Activated naive CD4-positive, alpha-beta T cell treated with anti-CD3 and anti-CD28 coated beads, Interleukin-2, amount 50 U/mL, for 72 hours (primary cell): ENCODE results near the gene PPY. TPM values are rescaled to one million over a fixed set of nuclear protein-coding genes. Genes with fewer than 3 reads are reported as not detected.

Source experiments
- ATAC-seq, 2 donors: fragments of 150-1000 bp; cut with Tn5 transposase; 2 replicates each; pipeline ENCODE4 v1.10.0; 2021; ENCODE audit warnings: mild to moderate bottlenecking in 2 of 2, moderate library complexity in 2 of 2
- DNase-seq, 2 donors: peaks; one replicate each; pipeline ENCODE4 v3.0.0; 2021 to 2022; ENCODE audit warnings: low spot score in 2 of 2
- H3K27ac Mint-ChIP-seq, 2 donors: one replicate each; pipeline ENCODE4 v1.8.0; 2022; ENCODE audit warnings: mild to moderate bottlenecking in 2 of 2, mixed read lengths in 2 of 2
- H3K36me3 Mint-ChIP-seq, 2 donors: one replicate each; pipeline ENCODE4 v1.8.0; 2022; ENCODE audit warnings: mixed read lengths in 2 of 2
- H3K9me3 Mint-ChIP-seq, 2 donors: one replicate each; pipeline ENCODE4 v1.8.0; 2022; ENCODE audit warnings: mixed read lengths in 2 of 2
- total RNA-seq, 2 donors: library from RNA; stranded (reverse); gene quantifications; one replicate each; pipeline ENCODE4 v1.2.3, GENCODE V29; 2022

PPY gene, protein sequence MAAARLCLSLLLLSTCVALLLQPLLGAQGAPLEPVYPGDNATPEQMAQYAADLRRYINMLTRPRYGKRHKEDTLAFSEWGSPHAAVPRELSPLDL
- not detected for total RNA-seq

DNA sequence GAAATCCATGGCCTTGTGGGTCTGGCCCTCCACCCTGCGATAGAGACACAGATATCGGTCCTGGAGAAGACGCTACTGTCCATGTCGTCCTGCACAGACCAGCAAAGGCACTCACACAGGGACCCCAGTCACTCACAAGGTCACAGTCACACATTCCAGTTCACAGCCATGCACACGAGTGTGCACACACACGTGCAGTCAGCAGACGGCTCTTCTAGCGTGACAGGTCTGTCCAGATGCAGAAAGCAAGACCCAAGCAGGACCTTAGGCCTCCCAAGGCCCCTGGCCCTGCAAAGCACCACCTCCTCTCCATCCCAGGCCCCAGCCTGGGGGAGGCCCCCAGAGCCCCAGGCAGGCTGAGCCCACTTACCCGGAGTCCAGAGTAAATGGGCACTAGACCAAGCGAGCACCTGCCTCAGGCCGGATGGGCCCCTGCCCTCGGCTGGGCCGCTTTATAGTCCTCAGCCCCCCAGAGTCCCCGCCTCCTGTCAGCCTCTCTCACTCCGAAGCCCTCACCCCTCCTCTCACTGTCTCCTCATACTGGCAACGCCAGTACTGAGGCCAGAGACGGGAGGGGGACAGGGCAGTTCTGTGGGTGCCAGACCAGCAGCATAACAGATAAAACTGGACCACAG lies at the start of gene PPY:
Gene PPY, minus strand, starts transcription at position 426 of the 635 bp plus-strand sequence. CDS start 822 bp downstream, outside the sequence.
- DNase-seq (no peak), ATAC-seq (no peak)
- no peaks in the 10 kb centered on the region for H3K36me3 Mint-ChIP-seq
- no peak within 1 kb of the TSS for H3K27ac Mint-ChIP-seq
- H3K9me3 Mint-ChIP-seq: no peaks in the 10 kb centered on the region

DNA sequence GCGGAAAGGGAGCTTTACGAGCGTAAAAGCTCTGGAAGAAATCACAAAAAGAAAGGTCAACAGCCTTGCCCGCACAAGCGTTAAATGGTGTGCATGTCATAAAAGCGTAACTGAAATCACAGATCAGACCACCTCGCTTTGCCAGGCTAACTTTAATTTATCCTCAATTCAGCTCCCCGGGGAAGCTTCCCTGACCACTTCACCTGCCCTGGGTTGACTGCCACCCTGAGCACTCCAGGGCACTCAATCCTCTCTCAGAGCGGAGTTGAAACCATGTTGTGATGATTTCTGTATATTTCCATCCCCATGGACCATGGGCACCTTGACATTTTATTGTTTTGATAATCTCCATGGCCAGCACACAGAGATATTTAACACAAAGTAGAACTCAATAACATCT lies 46.0 kb upstream of the PPY start:
- no peak overlapping the region for H3K27ac Mint-ChIP-seq
- H3K36me3 Mint-ChIP-seq: no peaks in the 10 kb centered on the region
- no peaks in the 10 kb centered on the region for H3K9me3 Mint-ChIP-seq
- no peak for DNase-seq
- no peak for ATAC-seq

DNA sequence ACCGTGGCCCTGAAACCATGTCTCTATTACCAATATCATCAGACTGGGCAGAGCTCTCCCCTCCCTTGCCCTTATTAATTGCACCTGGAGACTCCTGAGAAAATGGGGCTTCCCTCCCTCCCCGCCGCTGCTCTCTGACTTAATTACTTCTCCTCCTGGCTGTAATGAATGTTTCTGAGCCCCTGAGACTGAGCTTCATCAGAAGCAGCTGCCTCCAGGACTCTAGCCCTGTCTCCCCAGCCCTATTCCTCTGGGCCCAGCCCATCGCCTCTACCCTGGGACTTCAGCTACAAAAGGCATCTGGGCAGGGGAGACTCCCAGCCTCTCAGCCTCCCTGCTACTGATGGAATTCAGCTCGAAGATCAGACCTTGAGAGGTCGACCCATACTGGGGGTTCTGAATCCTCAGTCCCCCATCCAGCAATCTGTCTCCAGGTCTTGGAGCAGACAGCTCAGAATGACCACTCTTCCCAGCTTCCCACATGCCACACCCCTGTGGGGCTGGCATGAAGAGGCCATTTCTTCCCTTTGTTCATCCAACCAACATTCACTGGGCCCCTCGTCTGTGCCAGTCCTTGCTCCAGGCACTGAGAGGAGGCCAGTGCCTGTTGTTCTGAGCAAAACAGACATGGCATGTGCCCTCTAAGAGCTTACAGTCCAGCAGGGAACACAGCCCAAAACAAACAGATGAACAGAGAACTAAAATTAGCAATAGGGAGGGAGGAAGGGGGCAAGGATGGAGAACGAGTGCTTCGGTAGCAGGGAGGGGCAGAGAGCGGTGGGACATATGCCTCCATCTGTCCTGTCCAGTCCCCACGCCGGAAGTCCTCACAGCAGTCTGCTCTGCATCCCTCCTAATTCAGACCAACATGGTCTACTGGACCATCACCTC lies 45.1 kb upstream of the PPY start:
- no peak overlapping the region for H3K27ac Mint-ChIP-seq
- H3K9me3 Mint-ChIP-seq: no peaks in the 10 kb centered on the region
- no peak for ATAC-seq
- no peaks in the 10 kb centered on the region for H3K36me3 Mint-ChIP-seq
- no peak for DNase-seq

DNA sequence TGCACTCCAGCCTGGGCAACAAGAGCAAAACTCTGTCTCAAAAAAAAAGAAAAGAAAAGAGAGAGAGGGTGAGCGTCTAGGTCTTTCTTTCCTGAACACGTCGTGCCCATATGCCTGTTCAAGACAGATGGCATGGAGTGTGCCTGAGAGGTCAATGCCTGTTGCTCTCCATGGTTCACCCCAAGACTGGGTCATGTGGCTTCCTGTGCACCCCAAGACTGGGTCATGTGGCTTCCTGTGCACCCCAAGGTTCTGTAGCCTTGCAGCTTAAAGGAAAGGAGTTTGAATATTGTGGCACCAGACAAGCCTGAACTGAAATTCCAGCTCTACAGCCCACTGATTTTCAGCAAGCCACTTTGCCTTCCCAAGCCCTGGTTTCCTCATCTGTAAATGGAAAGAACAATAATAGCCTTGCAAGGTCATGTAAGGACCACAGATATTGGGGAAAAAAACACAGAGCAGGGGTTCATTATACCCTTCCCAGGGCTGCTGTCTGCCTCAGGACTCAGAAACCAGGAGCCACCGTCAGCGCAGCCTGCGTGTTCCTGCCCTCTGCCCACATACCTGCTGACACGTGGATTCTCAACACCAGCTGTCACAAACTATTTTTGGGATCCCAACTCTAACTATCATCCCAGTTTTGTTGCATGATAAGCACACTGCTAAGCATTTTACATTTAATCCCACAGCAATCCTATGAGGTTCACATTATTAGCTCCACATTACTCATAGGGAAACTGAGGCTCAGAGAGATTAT lies 44.1 kb upstream of the PPY start:
- Mint-ChIP-seq H3K36me3 (no peaks in the 10 kb centered on the region), H3K27ac (no peak overlapping the region), H3K9me3 (no peaks in the 10 kb centered on the region)
- DNase-seq (no peak), ATAC-seq (no peak)

DNA sequence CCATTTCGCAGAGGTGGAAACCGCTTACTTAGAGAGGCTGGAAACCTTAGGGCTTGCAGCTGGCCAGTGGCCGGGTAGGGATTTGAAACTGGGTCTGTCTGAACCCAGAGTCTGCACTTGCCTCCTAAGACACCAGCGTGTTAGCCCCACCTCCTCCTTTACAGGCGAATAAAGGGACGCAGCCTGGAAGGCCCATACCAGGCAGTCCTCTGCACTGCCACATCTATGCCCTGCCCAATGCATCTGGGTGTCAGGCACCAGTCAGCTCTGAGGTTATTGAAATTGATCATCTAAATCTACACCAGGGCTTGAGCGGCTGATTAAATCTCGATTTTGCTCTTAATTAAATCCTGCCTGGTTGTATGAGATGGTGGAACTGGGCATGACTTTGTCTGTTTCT lies 42.2 kb upstream of the PPY start:
- no peaks in the 10 kb centered on the region for H3K9me3 Mint-ChIP-seq
- ATAC-seq (no peak), DNase-seq (no peak)
- H3K36me3 Mint-ChIP-seq: no peaks in the 10 kb centered on the region
- H3K27ac Mint-ChIP-seq: no peak overlapping the region

DNA sequence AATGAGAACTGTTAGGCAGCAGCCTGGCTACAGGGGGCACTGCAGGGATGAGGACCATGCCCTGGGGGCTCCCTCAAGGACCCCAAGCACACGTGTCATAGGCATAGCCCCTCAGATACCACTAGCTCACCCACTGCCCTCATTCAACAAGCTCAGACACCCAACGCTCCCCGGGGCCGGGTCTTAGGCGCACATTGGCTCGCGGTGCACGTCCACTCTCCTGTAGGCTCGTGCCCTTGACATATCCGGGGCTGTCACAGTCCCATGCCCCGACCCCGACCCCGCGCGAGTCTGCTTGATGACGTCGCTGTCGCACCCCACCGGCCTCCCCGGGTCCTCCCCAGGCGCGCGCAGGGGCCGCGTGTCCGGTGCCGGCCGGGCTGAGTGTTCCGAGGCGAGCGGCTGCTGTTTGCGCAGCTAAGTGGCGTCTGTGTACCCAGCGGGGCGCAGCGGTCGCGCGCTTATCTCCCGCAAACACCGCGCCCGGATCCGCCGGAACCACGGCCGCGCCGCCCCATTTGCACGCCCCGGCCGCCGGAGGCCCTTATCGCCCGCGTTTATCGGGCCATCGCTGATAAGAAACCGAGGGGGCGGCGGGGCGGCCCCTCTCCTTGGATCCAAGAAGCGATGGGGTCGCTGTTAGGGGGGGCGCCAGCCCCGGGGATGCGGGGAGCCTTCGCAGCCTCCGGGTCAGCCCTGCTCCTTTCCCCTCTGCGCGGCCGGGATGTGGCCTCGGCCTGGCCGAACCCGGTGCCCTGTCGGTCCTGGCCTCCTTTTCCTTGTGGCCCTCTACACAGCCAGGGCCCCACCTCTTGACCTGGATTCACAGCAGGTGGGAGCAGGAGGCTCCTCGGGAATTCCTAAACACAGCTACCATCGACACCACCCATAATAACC lies 41.5 kb upstream of the PPY start:
- ATAC-seq: peak; percentile 16 to 58
- no peaks in the 10 kb centered on the region for H3K9me3 Mint-ChIP-seq
- H3K36me3 Mint-ChIP-seq: no peaks in the 10 kb centered on the region

DNA sequence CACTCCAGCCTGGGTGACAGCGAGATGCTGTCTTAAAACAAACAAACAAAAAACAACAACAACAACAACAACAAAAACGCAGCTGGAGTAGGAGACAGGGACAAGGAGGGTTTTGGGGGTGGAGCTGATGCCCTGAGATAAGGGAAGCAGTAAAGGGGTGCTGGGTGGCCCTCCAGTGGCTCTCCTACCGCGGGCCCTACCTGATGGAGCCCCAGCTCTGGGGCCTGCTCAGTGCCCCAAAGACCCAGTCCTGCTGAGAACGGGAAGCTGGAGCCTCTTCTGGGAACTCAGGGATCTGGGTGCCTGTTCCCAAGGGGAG lies 40.9 kb upstream of the PPY start:
- H3K36me3 Mint-ChIP-seq: no peaks in the 10 kb centered on the region
- ATAC-seq: no peak
- DNase-seq: no peak
- no peaks in the 10 kb centered on the region for H3K9me3 Mint-ChIP-seq
- H3K27ac Mint-ChIP-seq: no peak overlapping the region

More for the DNA sequence above, 41.5 kb upstream of the PPY start:
- H3K27ac Mint-ChIP-seq: no peak overlapping the region
- no peak for DNase-seq

DNA sequence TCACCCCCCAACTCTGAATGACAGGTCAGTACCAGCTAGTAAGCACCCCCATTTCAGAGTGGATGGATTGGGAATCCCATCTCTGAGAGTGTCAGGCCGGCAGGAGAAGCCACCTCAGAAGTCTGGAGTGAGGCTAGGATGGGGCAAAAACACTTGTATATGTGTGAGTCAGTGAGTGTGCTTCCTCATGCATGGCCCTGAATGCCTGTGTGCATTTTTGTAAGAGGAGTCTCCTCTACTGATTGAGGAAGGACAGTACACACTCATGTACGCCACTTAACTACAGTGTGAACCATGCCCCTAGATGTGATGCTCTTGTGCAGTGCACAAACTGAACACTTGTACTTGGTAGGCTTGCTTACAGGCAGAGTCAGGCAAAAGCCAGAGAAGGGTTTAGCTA lies 39.9 kb upstream of the PPY start:
- no peaks in the 10 kb centered on the region for H3K9me3 Mint-ChIP-seq
- no peak overlapping the region for H3K27ac Mint-ChIP-seq
- ATAC-seq (no peak), DNase-seq (no peak)
- no peaks in the 10 kb centered on the region for H3K36me3 Mint-ChIP-seq

DNA sequence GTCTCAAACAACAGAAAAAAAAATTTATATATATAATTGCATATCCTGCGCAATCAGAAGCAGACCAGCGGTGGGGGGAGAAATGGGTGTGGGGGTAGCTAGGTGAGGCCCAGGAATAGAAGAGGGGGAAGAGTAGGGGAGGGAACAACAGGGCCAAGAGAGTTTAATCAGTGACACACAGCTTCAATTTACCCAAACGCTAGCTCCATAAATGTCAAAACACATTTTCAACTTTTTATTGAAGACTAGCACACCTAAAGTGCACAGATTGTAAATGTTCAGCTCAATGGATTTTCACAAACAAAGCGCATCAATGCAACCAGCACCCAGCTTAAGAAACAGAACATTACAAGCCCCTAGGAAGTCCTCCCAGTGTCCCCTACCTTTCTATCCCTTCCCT lies 37.4 kb upstream of the PPY start:
- DNase-seq (no peak), ATAC-seq (no peak)
- H3K27ac Mint-ChIP-seq: no peak overlapping the region
- H3K36me3 Mint-ChIP-seq: no peaks in the 10 kb centered on the region
- no peaks in the 10 kb centered on the region for H3K9me3 Mint-ChIP-seq

DNA sequence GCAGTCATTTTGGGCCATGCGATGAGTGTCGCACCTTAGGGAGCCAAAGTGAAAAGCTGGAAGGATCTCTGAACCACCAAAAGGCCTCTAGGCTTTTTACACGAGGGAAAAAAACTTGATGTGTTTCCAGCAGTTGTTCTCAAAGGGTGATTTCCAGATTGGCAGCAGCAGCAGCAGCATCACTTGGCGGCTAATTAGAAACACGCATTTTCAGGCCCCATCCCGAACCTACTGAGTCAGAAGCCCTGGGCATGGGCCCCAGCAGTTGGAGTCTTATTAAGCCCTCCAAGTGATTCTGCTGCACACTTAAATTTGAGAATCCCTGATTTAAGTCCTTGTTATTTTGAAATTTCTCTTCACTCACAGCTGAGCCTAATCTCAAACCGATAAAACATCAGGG lies 36.7 kb upstream of the PPY start:
- no peak for DNase-seq
- no peaks in the 10 kb centered on the region for H3K36me3 Mint-ChIP-seq
- no peak for ATAC-seq
- H3K9me3 Mint-ChIP-seq: no peaks in the 10 kb centered on the region
- H3K27ac Mint-ChIP-seq: no peak overlapping the region

DNA sequence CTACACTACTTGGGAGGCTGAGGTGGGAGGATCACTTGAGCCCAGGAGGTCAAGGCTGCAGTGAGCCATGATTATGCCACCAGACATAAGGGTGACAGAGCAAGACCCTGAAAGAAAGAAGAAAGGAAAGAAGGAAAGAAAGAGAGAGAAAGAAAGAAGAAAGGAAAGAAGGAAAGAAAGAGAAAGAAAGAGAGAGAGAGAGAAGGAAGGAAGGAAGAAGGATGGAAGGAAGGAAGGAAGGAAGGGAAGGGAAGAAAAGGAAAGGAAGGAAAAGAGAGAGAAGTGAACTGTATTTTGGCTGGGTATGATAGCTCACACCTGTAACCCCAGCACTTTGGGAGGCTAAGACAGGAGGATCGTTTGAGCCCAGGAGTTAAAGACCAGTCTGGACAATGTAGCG lies 35.8 kb upstream of the PPY start:
- no peak for DNase-seq
- no peak for ATAC-seq
- Mint-ChIP-seq H3K36me3 (no peaks in the 10 kb centered on the region), H3K27ac (no peak overlapping the region), H3K9me3 (no peaks in the 10 kb centered on the region)

DNA sequence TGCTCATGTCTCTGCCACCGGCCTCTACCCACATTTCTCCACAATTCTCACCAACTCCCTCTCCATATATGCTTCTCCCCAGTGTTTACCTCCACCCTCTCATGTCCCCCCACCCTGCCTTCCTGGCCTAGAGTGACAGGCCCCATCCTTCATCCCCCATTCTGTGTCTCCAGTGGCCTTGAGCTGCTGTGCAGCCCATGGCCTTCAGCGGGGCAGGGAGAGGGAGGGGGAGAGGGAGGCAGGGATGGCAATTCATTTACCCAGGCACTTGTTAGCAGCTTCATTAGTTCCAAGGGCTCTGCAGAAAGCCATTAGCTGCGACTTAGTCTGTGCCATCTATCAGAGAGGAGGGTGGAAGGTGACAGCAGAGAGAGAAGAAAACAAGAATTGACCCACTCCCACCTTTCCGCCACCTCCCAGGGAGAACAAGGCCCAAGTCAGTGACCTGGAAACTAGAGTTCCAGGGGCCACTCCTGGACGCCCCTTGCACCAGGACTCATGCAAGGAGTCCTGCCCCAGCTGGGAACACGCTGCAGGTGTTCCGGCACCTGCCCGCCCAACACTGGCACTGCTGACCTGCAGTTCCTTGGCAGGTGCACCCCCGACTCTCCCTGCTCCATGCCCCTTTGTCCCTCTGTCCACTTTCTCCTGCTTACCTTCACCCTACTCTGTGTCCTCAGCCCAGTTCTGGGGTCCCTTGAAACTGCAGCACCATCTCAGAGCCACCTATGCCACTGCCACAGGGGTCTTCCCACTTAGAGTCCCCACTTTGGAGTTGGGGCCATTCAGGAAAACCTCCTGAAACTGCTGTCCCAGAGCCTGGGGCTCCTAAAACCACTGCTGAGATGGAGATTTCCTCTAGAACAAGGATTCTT lies 34.9 kb upstream of the PPY start:
- ATAC-seq (no peak), DNase-seq (no peak)
- H3K27ac Mint-ChIP-seq: no peak overlapping the region
- H3K9me3 Mint-ChIP-seq: no peaks in the 10 kb centered on the region
- no peaks in the 10 kb centered on the region for H3K36me3 Mint-ChIP-seq

DNA sequence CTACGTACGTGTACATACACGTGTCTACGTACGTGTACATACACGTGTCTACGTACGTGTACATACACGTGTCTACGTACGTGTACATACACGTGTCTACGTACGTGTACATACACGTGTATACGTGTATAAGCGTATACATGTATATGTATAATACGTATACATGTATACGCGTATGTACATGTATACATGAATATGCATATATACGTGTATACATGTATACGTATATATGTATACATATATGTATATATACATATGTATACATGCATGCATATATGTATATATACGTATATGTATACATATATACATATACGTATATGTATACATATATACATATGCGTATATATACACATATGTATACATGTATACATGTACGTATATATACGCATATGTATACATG lies 33.6 kb upstream of the PPY start:
- ATAC-seq: no peak

DNA sequence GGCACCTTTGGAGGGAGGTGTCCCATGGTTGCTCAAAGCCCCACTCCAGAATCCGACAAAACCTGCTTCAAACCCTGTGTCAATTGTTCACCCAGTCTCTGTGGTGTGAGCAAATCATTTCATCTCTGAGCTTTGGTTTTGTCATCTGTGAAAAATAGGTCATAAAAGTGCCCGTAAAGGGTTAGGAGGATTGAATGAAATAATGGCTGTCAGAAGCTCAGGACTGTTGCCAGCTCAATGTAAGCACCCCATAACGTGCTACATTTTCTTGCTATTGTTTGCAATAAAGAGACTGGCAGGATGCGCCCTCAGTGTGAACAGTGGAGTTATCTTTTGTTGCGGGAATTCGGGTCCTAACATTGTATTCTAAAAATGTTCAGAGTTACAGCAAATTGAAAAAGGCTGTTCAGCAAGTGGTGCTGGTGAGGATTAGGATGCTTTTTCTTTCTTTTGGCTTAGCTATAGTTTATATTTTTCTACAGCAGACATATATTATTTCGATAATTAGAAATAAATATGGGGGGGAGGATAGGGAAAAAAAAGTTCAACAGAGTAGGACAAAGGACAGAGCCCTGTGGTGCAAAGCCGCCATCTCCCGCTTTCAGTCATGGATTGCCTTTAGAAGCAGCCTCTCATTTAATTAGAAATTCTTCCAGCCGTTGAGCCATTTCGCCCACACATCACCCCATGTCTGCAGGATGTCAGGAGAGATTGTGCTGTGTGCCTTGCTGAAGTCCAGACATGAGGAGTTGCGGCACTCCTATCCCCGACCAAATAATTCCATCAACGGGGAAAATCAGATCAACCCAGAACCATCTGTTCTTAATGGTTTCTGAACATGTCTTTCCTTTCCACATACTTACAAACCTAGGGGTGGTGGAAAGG lies 32.3 kb upstream of the PPY start:
- no peak for DNase-seq
- H3K9me3 Mint-ChIP-seq: no peaks in the 10 kb centered on the region
- no peaks in the 10 kb centered on the region for H3K36me3 Mint-ChIP-seq
- ATAC-seq: no peak
- no peak overlapping the region for H3K27ac Mint-ChIP-seq

More for the DNA sequence above, 33.6 kb upstream of the PPY start:
- no peak for DNase-seq
- Mint-ChIP-seq H3K27ac (no peak overlapping the region), H3K36me3 (no peaks in the 10 kb centered on the region), H3K9me3 (no peaks in the 10 kb centered on the region)
